WI38 (cell line): ENCODE measurements around the gene SMAGP.
A peak's percentile ranks its signal among the peaks of the same experiment; 100 is the strongest.
"Not testable (repeated sequence)": the region's sequence is repeated elsewhere in the genome, so short reads cannot be mapped to it uniquely, and the experiment has no call there.

Source experiments
- H3K4me3 ChIP-seq: 2 replicates; pipeline ENCODE4 v1.5.1; 2011; ENCODE audit warnings: low read depth, mild to moderate bottlenecking, control low read depth, low read length
- TF ChIP-seq, protein P1 (sequence below): IDR thresholded peaks from 2 replicates; pipeline ENCODE4 v1.5.1; 2012; ENCODE audit warnings: low read depth, mild to moderate bottlenecking, control low read depth, low read length

SMAGP gene

DNA sequence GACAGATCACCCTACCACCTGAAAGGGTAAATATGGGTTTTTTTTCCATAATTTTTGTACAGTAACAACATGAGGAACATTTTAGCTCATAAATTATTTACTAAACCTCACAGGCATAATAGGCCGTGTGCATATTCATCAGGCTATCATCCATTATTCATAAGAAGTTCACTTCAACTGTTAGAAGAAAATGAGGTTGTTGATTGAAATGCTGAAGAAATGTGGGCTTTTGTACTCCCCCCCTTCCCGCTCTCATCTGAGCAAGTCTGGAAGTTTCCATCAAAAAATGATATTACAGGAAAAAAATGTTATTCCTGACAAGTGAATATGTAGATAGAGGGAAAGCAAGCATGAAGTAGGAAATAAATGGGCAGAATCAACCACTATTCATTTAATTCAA lies 44.4 kb downstream of the SMAGP start:
- H3K4me3 ChIP-seq = no peak overlapping the region
- TF ChIP-seq, protein P1, sequence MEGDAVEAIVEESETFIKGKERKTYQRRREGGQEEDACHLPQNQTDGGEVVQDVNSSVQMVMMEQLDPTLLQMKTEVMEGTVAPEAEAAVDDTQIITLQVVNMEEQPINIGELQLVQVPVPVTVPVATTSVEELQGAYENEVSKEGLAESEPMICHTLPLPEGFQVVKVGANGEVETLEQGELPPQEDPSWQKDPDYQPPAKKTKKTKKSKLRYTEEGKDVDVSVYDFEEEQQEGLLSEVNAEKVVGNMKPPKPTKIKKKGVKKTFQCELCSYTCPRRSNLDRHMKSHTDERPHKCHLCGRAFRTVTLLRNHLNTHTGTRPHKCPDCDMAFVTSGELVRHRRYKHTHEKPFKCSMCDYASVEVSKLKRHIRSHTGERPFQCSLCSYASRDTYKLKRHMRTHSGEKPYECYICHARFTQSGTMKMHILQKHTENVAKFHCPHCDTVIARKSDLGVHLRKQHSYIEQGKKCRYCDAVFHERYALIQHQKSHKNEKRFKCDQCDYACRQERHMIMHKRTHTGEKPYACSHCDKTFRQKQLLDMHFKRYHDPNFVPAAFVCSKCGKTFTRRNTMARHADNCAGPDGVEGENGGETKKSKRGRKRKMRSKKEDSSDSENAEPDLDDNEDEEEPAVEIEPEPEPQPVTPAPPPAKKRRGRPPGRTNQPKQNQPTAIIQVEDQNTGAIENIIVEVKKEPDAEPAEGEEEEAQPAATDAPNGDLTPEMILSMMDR = no peak

DNA sequence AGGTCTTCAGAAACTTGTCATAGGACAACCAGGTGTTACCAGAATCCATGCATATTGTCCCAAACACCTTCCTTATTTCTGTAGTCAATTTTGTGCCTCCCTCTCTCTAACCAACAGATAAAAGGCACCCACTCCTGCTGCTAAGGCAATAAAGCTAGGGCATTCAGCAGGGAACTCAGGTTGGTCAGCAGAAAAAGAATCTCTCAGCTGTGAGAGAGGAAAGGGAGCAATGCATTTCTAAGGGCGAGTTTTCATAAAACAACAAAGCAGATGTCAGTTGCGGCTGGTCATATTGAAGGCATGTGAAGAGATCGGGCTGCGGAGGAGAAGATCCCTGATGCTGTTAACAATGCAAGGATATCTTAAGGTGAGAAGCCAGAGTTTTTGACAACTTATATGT lies 45.0 kb downstream of the SMAGP start:
- H3K4me3 ChIP-seq = no peak overlapping the region
- TF ChIP-seq, protein P1 = no peak

DNA sequence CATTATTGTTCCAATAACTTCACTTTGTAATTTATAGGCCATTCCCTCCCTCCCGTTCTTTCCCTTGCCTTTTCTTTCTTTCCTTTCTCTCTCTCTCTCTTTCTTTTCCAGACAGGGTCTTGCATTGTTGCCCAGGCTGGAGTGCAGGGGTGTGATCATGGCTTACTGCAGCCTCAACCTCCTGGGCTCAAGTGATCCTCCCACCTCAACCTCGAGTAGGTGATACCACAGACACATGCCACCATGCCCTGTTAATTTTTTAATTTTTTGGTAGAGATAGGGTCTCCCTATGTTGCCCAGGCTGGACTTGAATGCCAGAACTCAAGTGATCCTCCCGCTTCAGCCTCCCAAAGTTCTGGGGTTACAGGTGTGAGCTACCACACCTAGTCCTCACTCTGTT lies 45.6 kb downstream of the SMAGP start:
- no peak overlapping the region for H3K4me3 ChIP-seq
- TF ChIP-seq, protein P1 = no peak

DNA sequence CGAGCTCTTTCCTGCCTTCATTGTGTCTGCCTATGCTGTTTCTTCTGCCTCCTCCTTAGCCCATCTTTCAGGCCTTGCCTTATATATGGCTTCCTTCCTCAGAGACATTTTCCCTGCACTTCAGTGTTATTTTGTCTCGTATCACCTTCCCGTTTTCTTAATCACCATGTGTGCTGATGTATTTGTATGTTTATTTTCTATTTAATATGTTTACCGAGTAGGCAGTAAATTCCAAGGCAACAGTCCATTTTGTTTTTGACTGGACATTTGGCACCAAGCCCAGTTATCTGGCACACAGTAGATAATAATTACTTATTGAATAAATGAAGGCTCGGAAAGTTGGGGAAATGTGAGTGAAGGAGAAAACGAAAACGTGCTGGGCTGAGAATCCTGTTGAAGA lies 47.8 kb downstream of the SMAGP start:
- TF ChIP-seq, protein P1 = no peak
- H3K4me3 ChIP-seq = no peak overlapping the region

DNA sequence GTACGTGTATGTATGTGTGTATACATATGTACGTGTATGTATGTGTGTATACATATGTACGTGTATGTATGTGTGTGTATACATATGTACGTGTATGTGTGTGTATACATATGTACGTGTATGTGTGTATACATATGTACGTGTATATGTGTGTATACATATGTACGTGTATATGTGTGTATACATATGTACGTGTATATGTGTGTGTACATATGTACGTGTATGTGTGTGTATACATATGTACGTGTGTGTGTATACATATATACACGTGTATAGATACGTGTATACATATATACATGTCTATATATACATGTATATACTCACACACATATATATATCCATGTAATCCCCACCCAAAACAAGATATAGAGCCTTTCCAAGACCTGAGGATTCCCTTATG lies 50.4 kb downstream of the SMAGP start:
- H3K4me3 ChIP-seq = not testable (repeated sequence)

DNA sequence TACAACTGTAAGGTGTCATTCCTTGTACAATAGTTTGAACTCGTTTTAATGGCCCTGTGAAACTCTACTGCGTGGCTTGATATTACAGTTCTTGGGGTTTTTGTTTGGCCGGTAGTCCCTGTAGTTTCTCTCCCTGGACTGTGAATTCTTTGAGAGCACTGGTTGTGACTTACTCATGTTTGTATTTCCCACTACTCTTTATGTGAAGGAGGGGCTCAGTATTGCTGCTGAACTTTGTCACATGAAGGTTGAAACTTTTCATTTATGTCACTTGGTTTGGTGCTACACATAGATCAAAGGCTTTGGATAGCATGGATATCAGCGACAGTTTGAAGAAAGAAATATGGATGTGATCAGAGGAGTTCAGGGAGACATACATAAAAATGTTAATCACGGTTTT lies 50.9 kb downstream of the SMAGP start:
- H3K4me3 ChIP-seq = no peak overlapping the region
- TF ChIP-seq, protein P1 = no peak

GRCh38 chr12:51218607-51219161 lies 51.5 kb downstream of the SMAGP start:
- TF ChIP-seq, protein P1 = no peak
- H3K4me3 ChIP-seq = peak overlapping the region; percentile 74

DNA sequence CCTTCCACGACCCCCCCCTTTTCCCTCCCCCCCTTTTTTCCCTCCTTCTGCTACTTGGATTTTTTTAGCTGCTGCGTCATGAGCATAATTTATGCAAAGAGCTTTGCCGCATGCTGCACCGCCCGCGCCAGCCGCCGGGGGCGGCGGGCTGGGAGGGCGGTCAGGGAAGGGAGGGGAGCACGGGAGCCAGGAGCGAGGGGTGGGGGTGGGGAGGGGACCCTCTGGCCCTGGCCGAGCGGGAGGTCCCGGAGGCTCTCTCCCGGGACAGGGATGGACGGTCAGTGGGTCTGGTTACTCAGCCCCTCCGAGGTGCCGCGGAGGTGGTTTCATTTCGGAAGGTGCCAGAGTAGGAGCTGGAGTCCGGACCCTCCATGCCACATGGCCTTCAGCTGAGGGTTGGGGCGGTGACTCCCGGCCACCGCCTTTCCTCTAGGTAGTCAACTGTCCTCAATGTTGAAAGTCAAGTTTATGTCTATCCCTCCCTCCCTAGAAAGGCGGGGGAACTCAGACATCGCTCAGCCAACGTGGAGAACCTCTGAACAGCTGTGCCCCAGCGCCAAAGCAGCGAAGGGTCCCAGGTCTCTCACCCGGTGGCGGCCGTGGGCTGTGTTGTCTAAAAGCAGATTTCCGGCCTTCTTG lies 52.1 kb downstream of the SMAGP start, which contains the start of gene POU6F1:
POU6F1 (minus strand) TSS at position 95 of the 639 bp plus-strand sequence. CDS start 11,226 bp downstream, outside the sequence.
- TF ChIP-seq, protein P1 = peak; percentile 51
- H3K4me3 ChIP-seq = peak within 1 kb of the TSS; percentile 74
